Colon (tissue), 2 donors: ENCODE measurements around the gene YLPM1.
"Not testable (repeated sequence)": the region's sequence is repeated elsewhere in the genome, so short reads cannot be mapped to it uniquely, and the experiment has no call there.

Experiments used
- FAIRE-seq: peaks from 2 replicates; lab custom pipeline; 2012; peaks lifted over from hg19 to GRCh38; lab: Jason Lieb, UNC
- donor health status: control.
- donor health status: control.

The YLPM1 gene, protein sequence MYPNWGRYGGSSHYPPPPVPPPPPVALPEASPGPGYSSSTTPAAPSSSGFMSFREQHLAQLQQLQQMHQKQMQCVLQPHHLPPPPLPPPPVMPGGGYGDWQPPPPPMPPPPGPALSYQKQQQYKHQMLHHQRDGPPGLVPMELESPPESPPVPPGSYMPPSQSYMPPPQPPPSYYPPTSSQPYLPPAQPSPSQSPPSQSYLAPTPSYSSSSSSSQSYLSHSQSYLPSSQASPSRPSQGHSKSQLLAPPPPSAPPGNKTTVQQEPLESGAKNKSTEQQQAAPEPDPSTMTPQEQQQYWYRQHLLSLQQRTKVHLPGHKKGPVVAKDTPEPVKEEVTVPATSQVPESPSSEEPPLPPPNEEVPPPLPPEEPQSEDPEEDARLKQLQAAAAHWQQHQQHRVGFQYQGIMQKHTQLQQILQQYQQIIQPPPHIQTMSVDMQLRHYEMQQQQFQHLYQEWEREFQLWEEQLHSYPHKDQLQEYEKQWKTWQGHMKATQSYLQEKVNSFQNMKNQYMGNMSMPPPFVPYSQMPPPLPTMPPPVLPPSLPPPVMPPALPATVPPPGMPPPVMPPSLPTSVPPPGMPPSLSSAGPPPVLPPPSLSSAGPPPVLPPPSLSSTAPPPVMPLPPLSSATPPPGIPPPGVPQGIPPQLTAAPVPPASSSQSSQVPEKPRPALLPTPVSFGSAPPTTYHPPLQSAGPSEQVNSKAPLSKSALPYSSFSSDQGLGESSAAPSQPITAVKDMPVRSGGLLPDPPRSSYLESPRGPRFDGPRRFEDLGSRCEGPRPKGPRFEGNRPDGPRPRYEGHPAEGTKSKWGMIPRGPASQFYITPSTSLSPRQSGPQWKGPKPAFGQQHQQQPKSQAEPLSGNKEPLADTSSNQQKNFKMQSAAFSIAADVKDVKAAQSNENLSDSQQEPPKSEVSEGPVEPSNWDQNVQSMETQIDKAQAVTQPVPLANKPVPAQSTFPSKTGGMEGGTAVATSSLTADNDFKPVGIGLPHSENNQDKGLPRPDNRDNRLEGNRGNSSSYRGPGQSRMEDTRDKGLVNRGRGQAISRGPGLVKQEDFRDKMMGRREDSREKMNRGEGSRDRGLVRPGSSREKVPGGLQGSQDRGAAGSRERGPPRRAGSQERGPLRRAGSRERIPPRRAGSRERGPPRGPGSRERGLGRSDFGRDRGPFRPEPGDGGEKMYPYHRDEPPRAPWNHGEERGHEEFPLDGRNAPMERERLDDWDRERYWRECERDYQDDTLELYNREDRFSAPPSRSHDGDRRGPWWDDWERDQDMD (N-terminal part only)

GRCh38 chr14:74762917-74763802 lies at the start of gene YLPM1:
YLPM1 (plus strand) TSS chr14:74763316; CDS start chr14:74763490, 174 bp downstream.
- peak; percentile 69 for FAIRE-seq

DNA sequence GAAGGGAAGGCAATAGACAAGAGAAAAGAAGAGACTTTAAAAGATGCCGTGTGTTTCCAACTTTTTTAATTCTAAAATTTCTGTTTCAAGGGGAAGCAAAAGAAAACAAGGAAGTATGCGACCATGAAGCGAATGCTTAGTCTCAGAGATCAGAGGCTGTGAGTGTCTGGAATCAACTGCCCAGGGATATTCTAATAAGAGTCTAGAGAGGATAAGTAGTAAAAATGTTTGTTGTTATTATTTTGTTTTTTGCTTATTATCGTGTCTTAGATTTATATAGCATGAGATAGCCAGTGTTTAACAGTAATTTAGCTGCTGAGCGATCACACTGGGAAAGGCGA lies 49.8 kb upstream of the YLPM1 start:
- no peak for FAIRE-seq

- FAIRE-seq: no peak
Observed at GRCh38 chr14:74720526-74720925, 42.6 kb upstream of the YLPM1 start.

DNA sequence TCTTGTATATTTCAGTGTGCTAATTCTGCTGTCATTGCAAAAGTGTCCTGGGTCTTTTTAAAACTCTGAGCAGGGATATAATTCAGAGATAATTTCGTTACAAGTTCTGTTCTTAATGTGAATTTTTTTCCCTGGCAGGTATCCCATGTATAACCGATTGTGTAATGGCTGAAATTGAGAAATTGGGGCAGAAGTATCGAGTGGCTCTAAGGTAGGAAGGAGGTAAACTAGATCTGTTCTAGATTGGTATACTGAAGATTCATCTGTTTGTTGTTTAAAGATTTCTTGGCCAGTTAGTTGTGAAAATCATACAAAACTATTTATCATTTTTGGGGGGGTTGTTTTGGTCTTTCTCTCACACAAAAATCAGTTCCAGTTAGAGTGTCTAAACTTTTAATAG lies 40.0 kb upstream of the YLPM1 start:
- no peak for FAIRE-seq

- FAIRE-seq: no peak
Observed at GRCh38 chr14:74732387-74732786, 30.7 kb upstream of the YLPM1 start.

DNA sequence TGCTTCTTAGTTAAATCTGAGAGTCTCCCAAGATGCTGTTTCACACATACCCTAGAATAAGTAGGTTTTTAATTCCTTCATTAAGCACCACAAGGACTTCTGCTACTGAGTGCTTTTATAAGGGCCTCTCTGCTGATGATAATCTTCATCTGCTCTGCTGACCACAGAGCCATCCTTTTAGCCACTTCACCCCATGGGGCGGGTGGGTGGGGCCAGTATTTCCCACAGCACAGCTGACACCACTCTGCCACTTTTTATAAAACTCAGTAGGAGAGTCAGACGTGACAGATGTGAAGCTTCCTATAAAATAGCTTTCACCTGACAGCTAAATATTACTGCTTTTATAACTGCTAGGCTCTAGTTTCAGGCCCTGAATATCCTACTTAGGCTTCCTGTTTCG lies 29.9 kb upstream of the YLPM1 start:
- FAIRE-seq: no peak

DNA sequence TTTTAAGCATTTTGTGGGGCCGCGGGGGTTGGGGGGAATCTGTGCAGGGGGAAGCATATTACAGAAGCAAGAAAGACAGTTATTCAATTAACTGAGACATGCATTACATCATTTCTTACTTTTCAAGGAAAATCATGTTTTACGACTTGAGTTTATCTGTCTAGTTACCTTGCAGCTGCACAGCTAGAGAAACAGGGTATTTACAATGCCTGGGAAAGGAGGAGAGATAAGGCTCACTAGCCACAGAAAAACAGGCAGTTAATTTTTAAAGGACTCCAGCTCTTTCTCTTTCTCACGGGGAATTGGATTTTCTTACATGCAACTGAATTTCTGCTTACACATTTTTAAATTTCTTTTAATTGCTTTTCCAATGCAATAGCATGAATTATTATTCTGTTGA lies 28.0 kb upstream of the YLPM1 start:
- FAIRE-seq: no peak

DNA sequence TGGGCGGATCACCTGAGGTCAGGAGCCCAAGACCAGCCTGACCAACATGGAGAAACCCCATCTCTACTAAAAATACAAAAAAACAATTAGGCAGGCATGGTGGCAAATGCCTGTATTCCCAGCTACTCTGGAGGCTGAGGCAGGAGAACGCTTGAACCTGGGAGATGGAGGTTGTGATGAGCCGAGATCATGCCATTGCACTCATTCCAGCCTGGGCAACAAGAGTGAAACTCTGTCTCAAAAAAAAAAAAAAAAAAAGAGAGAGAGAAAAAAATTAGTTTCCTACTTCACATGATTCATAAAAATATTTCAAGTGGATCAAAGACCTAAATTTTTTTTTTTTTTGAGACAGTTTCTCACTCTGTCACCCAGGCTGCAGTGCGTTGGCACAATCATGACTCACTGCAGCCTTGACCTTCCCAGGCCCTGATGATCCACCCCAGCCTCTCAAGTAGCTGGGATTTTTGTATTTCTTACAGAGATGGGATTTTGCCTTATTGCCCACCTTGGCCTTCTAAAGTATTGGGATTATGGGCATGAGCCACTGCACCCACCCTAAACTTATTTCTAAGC lies 25.3 kb upstream of the YLPM1 start:
- FAIRE-seq: no peak

DNA sequence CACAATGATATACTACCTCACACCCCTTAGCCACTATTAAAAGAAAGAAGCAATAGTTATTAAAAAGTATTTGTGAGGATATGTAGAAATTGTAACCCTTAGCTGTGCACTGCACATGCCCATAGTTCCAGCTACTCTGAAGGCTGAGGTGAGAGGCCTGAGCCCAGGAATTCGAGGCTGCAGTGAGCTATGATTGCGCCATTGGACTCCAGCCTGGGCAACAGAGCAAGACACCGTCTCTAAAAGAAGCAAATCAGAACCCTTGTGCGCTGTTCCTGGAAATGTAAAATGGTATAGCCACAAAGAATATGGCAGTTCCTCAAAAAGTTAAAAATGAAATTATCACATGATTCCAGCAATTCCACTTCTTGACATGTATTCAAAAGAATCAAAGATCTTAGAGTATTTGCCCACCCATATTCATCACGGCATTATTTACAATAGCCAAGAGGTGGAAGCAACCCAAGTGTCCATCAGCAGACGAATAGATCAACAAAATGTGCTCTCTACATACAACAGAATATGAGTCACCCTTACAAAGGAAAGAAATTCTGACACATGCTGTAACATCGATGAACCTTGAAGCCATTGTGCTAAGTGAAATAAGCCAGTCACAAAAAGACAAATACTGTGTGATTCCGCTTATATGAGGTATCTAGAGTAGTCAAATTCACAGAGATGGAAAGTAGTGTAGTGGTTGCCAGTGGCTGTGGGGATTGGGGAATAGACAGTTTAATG lies 23.7 kb upstream of the YLPM1 start:
- no peak for FAIRE-seq

DNA sequence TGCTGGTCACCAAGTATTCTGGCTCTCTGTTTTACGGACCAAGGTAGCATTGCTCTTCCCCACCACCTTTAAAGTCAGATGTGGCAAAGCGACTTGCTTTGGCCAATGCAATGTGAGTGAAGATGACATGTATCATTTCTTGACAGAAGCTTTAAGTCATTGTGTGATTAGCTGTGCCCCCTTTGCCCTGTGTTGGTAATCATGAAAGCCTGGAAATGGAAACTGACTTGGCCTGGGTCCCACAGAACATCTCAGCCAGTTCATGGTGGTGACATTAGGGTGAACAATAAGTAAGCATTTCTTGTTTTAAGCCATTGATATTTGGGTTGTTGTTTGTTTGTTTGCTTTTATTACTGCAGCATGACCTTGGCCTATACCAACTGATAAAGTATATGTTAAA lies 15.9 kb upstream of the YLPM1 start:
- FAIRE-seq: no peak

GRCh38 chr14:74754157-74754556 lies 9.0 kb upstream of the YLPM1 start:
- FAIRE-seq: no peak

DNA sequence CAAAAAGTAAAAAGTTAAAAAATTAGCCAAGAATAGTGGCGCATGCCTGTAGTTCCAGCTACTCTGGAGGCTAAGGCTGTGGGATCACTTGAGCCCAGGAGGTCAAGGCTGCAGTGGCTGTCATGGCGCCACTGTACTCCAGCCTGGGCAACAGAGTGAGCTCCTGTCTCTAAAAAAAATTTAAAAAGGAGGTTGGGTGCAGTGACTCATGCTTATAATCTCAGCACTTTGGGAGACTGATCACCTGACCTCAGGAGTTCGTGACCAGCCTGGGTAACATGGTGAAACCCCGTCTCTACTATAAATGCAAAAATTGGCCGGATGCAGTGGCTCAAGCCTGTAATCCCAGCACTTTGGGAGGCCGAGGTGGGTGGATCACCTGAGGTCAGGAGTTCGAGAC lies 8.2 kb upstream of the YLPM1 start:
- no peak for FAIRE-seq

DNA sequence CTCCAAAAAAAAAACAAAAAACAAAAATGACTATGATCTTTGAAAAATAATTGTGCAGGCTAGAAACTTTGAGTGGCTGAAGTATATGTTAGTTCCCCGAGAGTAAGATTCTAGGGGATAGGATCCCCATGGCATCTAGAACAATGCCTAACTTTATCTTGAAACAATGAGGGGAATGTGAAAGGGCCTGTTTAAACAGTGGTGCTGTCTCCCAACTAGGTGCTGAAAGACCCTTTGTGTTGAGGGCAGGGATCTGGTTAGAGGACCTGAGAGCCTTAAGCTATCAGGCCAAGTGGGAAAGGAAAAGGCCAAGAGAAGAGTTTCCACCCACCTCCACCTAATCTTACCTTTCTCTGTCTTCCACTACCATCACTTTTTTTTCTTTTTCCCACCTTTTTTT lies 6.8 kb upstream of the YLPM1 start:
- FAIRE-seq: no peak

DNA sequence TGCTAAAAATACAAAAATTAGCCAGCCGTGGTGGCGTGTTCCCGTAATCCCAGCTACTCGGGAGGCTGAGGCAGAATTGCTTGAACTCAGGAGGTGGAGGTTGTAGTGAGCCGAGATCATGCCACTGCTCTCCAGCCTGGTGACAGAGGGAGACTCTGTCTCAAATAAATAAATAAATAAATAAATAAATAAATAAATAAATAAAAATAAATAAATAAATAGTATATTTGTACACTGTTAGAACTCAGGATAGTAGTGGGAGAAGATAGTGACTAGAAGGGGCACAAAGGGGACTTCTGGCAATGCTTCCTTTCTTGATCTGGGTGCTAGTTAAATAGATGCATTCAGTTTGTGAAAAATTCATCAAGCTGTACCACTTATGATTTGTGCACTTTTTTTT lies 4.6 kb upstream of the YLPM1 start:
- FAIRE-seq: not testable (repeated sequence)

GRCh38 chr14:74763803-74764531 lies 851 bp downstream of the YLPM1 start:
- FAIRE-seq: no peak

GRCh38 chr14:74765721-74766120 lies 2.6 kb downstream of the YLPM1 start:
- no peak for FAIRE-seq

DNA sequence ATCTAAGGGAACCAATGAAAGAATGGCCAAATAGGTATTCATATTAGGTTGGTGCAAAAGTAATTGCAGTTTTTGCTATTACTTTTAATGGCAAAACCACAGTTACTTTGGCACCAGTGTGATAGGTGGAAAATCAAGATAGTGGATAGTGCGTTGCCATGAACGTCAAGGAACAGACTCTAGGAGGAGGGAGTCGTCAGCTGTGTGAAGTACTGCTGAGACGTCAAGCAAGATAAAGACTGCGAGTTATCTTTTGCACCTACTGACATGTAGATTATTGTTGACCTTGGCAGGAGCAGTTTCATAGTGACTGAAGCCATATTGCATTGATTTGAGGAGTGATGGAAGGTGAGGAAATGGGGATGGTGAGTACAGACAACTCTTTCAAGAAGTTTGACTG lies 8.3 kb downstream of the YLPM1 start:
- FAIRE-seq: no peak

- FAIRE-seq: no peak
Observed at GRCh38 chr14:74784634-74785033, 21.5 kb downstream of the YLPM1 start.

- FAIRE-seq: no peak
Observed at GRCh38 chr14:74785056-74785613, 22.0 kb downstream of the YLPM1 start.
